ENCODE measurements around the gene ABCA1.

Gene ABCA1

GRCh38 chr9:104783588-104783987 is 144.4 kb downstream of the ABCA1 start:
- no peak for DNase-seq
- no peak for TF ChIP-seq CTCF (IDR thresholded peaks at IDR 0.05; ENCODE audit: low read depth, low read length)
- no peaks in the 10 kb centered on the region for H3K27me3 ChIP-seq (ENCODE audit: insufficient read depth, low read depth, severe bottlenecking)
- no peak overlapping the region for H3K4me3 ChIP-seq (ENCODE audit: low read depth, low read length)
- no peak overlapping the region for H3K27ac ChIP-seq
- H3K36me3 ChIP-seq, result no peaks in the 10 kb centered on the region; the same call in 1 of the 2 replicates
- no peaks in the 10 kb centered on the region for H3K9me3 ChIP-seq (ENCODE audit: severe bottlenecking)

GRCh38 chr9:104780796-104781395 is 147.1 kb downstream of the ABCA1 start:
- no peak for DNase-seq
- Histone ChIP-seq H3K27me3 (ENCODE audit: insufficient read depth, low read depth, severe bottlenecking) (no peaks in the 10 kb centered on the region), H3K36me3 (no peaks in the 10 kb centered on the region)

GRCh38 chr9:104779946-104780535 is 147.9 kb downstream of the ABCA1 start:
- Histone ChIP-seq H3K27me3 (ENCODE audit: insufficient read depth, low read depth, severe bottlenecking) (no peaks in the 10 kb centered on the region), H3K27ac (no peak overlapping the region), H3K9me3 (ENCODE audit: severe bottlenecking) (no peaks in the 10 kb centered on the region), H3K4me3 (ENCODE audit: low read depth, low read length) (no peak overlapping the region), H3K36me3 (no peaks in the 10 kb centered on the region)
- TF ChIP-seq CTCF (IDR thresholded peaks at IDR 0.05; ENCODE audit: low read depth, low read length), result no peak
- no peak for DNase-seq

More at GRCh38 chr9:104780796-104781395, 147.1 kb downstream of the ABCA1 start:
- peak; percentile 32; the same call in 1 of the 2 replicates for TF ChIP-seq CTCF (IDR thresholded peaks at IDR 0.05; ENCODE audit: low read depth, low read length)
- H3K27ac ChIP-seq, result no peak overlapping the region
- no peak overlapping the region for H3K4me3 ChIP-seq (ENCODE audit: low read depth, low read length)
- no peaks in the 10 kb centered on the region for H3K9me3 ChIP-seq (ENCODE audit: severe bottlenecking)

- no peak overlapping the region for H3K4me3 ChIP-seq (ENCODE audit: low read depth, low read length)
- H3K36me3 ChIP-seq, result no peaks in the 10 kb centered on the region
- DNase-seq, result no peak
- H3K27me3 ChIP-seq (ENCODE audit: insufficient read depth, low read depth, severe bottlenecking), result no peaks in the 10 kb centered on the region
- no peak overlapping the region for H3K27ac ChIP-seq
- no peak for TF ChIP-seq CTCF (IDR thresholded peaks at IDR 0.05; ENCODE audit: low read depth, low read length)
- H3K9me3 ChIP-seq (ENCODE audit: severe bottlenecking), result no peaks in the 10 kb centered on the region
Observed at GRCh38 chr9:104779334-104779733, 148.6 kb downstream of the ABCA1 start.

GRCh38 chr9:104778802-104779201 is 149.2 kb downstream of the ABCA1 start:
- no peaks in the 10 kb centered on the region for H3K9me3 ChIP-seq (ENCODE audit: severe bottlenecking)
- TF ChIP-seq CTCF (IDR thresholded peaks at IDR 0.05; ENCODE audit: low read depth, low read length), result no peak
- H3K36me3 ChIP-seq, result no peaks in the 10 kb centered on the region
- no peak for DNase-seq
- no peak overlapping the region for H3K27ac ChIP-seq
- H3K27me3 ChIP-seq (ENCODE audit: insufficient read depth, low read depth, severe bottlenecking), result no peaks in the 10 kb centered on the region
- H3K4me3 ChIP-seq (ENCODE audit: low read depth, low read length), result no peak overlapping the region

- no peak for DNase-seq
- no peak for TF ChIP-seq CTCF (IDR thresholded peaks at IDR 0.05; ENCODE audit: low read depth, low read length)
Observed at GRCh38 chr9:104776797-104777196, 151.2 kb downstream of the ABCA1 start.

More at GRCh38 chr9:104776797-104777196, 151.2 kb downstream of the ABCA1 start:
- Histone ChIP-seq H3K4me3 (ENCODE audit: low read depth, low read length) (no peak overlapping the region), H3K27ac (no peak overlapping the region), H3K36me3 (no peaks in the 10 kb centered on the region), H3K9me3 (ENCODE audit: severe bottlenecking) (no peaks in the 10 kb centered on the region), H3K27me3 (ENCODE audit: insufficient read depth, low read depth, severe bottlenecking) (no peaks in the 10 kb centered on the region)

Measured in WERI-Rb-1 (cell line).